ENCODE data around the gene SRA1. TPM values are rescaled to one million over a fixed set of nuclear protein-coding genes. Genes with fewer than 3 reads are reported as not detected.

SRA1 gene
- total and polyA plus RNA-seq, 2 of the 13 experiments (the other 11 are each of a cell fraction or from before 2014, with no cell fraction given) = 14.2 to 32.8 TPM

- no peak for TF ChIP-seq TBL1XR1 (IDR thresholded peaks at IDR 0.05; ENCODE audit: borderline replicate concordance, low read length, partially characterized antibody)
- TF ChIP-seq ZNF335 (CRISPR knock-in tag; IDR thresholded peaks at IDR 0.05) = no peak
- TF ChIP-seq ZNF225 (CRISPR knock-in tag; IDR thresholded peaks at IDR 0.05) = no peak
Observed at GRCh38 chr5:140542972-140543371, 14.3 kb downstream of the SRA1 start (continued).

- FAIRE-seq (no peak), DNase-seq (ENCODE audit: low spot score) (no peak), ATAC-seq (no peak)
- intact Hi-C loops (cut with micrococcal nuclease; ENCODE audit: unreplicated experiment) = no loop called here
- in situ Hi-C loops (cut with HindIII; ENCODE audit: extremely low pct_ligation_motif_present, low pct_unique_long_range_greater_than_20kb) = no loop called here
- Histone ChIP-seq H4K20me1 (ENCODE audit: insufficient read depth, low read length) (no peaks in the 10 kb centered on the region), H3K9ac (ENCODE audit: insufficient read depth, low read depth, low read length) (no peak overlapping the region), H3K4me2 (ENCODE audit: low read depth, low read length) (no peak overlapping the region), H3K27ac (ENCODE audit: extremely low read length, insufficient read depth, low read length) (no peak overlapping the region), H3K4me3 (replicated peaks in 1 of 3; ENCODE audit: insufficient read depth in 1 of 3, low read depth in 2 of 3, low read length in 3 of 3) (no peak overlapping the region), H3K36me3 (replicated peaks in 1 of 2; ENCODE audit: control insufficient read depth in 1 of 2, insufficient read depth in 2 of 2, low read length in 2 of 2) (peaks cover 6 to 66% of the 10 kb centered on the region in 2 experiments), H2AFZ (ENCODE audit: low read length) (no peak overlapping the region), H3K4me1 (ENCODE audit: insufficient read depth, low read length) (no peaks in the 10 kb centered on the region; the same call in 1 of the 2 replicates), H3K79me2 (ENCODE audit: insufficient read depth, low read length) (no peaks in the 10 kb centered on the region), H3K9me3 (ENCODE audit: low read length) (no peaks in the 10 kb centered on the region), H3K27me3 (ENCODE audit: control insufficient read depth in 1 of 2, insufficient read depth in 2 of 2, low read length in 2 of 2) (no peaks in the 10 kb centered on the region)
- TF ChIP-seq HDAC6 (IDR thresholded peaks at IDR 0.05; ENCODE audit: low read depth, low read length) (no peak), SKIL (CRISPR knock-in tag; IDR thresholded peaks at IDR 0.05; ENCODE audit: borderline replicate concordance) (no peak), PHB2 (IDR thresholded peaks at IDR 0.05; ENCODE audit: partially characterized antibody) (no peak), ZNF775 (CRISPR knock-in tag; IDR thresholded peaks at IDR 0.05; ENCODE audit: borderline replicate concordance) (no peak), GATA4 (IDR thresholded peaks at IDR 0.05; ENCODE audit: borderline replicate concordance, low read depth) (no peak)
- ChIA-PET CTCF (ENCODE audit: low intra/inter-chr PET ratio, low total read pairs) (no interaction called here), POLR2A (no interaction called here)
- BruUV-seq (replicated peaks) = no TSS peak
- 100% methylated on average over 1 of the region's 1 CpG for WGBS (ENCODE audit: low lambda C conversion rate)
Observed at GRCh38 chr5:140540227-140540626, 17.0 kb downstream of the SRA1 start.

All from HepG2 (cell line).